ENCODE measurements around the gene PPARA.
"Not testable (repeated sequence)": the region's sequence is repeated elsewhere in the genome, so short reads cannot be mapped to it uniquely, and the experiment has no call there.

The PPARA gene

GRCh38 chr22:46123694-46124382 lies 26.5 kb upstream of the PPARA start:
- H3K27me3 ChIP-seq (ENCODE audit: control insufficient read depth, insufficient read depth, low read length), result no peaks in the 10 kb centered on the region
- no peak overlapping the region for H3K9ac ChIP-seq (ENCODE audit: low read depth, low read length)
- H3K4me1 ChIP-seq (ENCODE audit: control insufficient read depth, insufficient read depth, low read length), result no peaks in the 10 kb centered on the region
- no peak overlapping the region for H3K4me3 ChIP-seq (ENCODE audit: low read depth, low read length)
- no peaks in the 10 kb centered on the region for H3K36me3 ChIP-seq (ENCODE audit: control insufficient read depth, insufficient read depth, low read length)
- no peaks in the 10 kb centered on the region for H3K9me3 ChIP-seq (ENCODE audit: control insufficient read depth, insufficient read depth, low read length)

- Histone ChIP-seq H3K4me3 (ENCODE audit: low read depth, low read length) (no peak overlapping the region), H3K9me3 (ENCODE audit: control insufficient read depth, insufficient read depth, low read length) (no peaks in the 10 kb centered on the region), H3K4me1 (ENCODE audit: control insufficient read depth, insufficient read depth, low read length) (no peaks in the 10 kb centered on the region), H3K9ac (ENCODE audit: low read depth, low read length) (no peak overlapping the region), H3K27me3 (ENCODE audit: control insufficient read depth, insufficient read depth, low read length) (no peaks in the 10 kb centered on the region), H3K36me3 (ENCODE audit: control insufficient read depth, insufficient read depth, low read length) (no peaks in the 10 kb centered on the region)
Observed at GRCh38 chr22:46124383-46125144, 25.8 kb upstream of the PPARA start.

GRCh38 chr22:46125311-46125710 lies 25.0 kb upstream of the PPARA start:
- H3K4me1 ChIP-seq (ENCODE audit: control insufficient read depth, insufficient read depth, low read length), result no peaks in the 10 kb centered on the region
- H3K4me3 ChIP-seq (ENCODE audit: low read depth, low read length), result no peak overlapping the region
- H3K9me3 ChIP-seq (ENCODE audit: control insufficient read depth, insufficient read depth, low read length), result no peaks in the 10 kb centered on the region
- H3K9ac ChIP-seq (ENCODE audit: low read depth, low read length), result no peak overlapping the region
- no peaks in the 10 kb centered on the region for H3K27me3 ChIP-seq (ENCODE audit: control insufficient read depth, insufficient read depth, low read length)
- H3K36me3 ChIP-seq (ENCODE audit: control insufficient read depth, insufficient read depth, low read length), result no peaks in the 10 kb centered on the region

GRCh38 chr22:46125816-46126765 lies 24.2 kb upstream of the PPARA start:
- no peaks in the 10 kb centered on the region for H3K36me3 ChIP-seq (ENCODE audit: control insufficient read depth, insufficient read depth, low read length)
- H3K27me3 ChIP-seq (ENCODE audit: control insufficient read depth, insufficient read depth, low read length), result no peaks in the 10 kb centered on the region
- H3K9ac ChIP-seq (ENCODE audit: low read depth, low read length), result no peak overlapping the region
- no peaks in the 10 kb centered on the region for H3K4me1 ChIP-seq (ENCODE audit: control insufficient read depth, insufficient read depth, low read length)
- H3K4me3 ChIP-seq (ENCODE audit: low read depth, low read length), result no peak overlapping the region
- H3K9me3 ChIP-seq (ENCODE audit: control insufficient read depth, insufficient read depth, low read length), result no peaks in the 10 kb centered on the region

GRCh38 chr22:46126853-46127385 lies 23.4 kb upstream of the PPARA start:
- H3K4me1 ChIP-seq (ENCODE audit: control insufficient read depth, insufficient read depth, low read length), result no peaks in the 10 kb centered on the region
- no peak overlapping the region for H3K4me3 ChIP-seq (ENCODE audit: low read depth, low read length)
- no peaks in the 10 kb centered on the region for H3K9me3 ChIP-seq (ENCODE audit: control insufficient read depth, insufficient read depth, low read length)
- no peaks in the 10 kb centered on the region for H3K27me3 ChIP-seq (ENCODE audit: control insufficient read depth, insufficient read depth, low read length)
- H3K36me3 ChIP-seq (ENCODE audit: control insufficient read depth, insufficient read depth, low read length), result no peaks in the 10 kb centered on the region
- H3K9ac ChIP-seq (ENCODE audit: low read depth, low read length), result no peak overlapping the region

- Histone ChIP-seq H3K36me3 (ENCODE audit: control insufficient read depth, insufficient read depth, low read length) (no peaks in the 10 kb centered on the region), H3K9me3 (ENCODE audit: control insufficient read depth, insufficient read depth, low read length) (no peaks in the 10 kb centered on the region), H3K9ac (ENCODE audit: low read depth, low read length) (no peak overlapping the region)
Observed at GRCh38 chr22:46127556-46127955, 22.8 kb upstream of the PPARA start.

GRCh38 chr22:46128606-46129005 lies 21.7 kb upstream of the PPARA start:
- Histone ChIP-seq H3K9me3 (ENCODE audit: control insufficient read depth, insufficient read depth, low read length) (no peaks in the 10 kb centered on the region), H3K4me3 (ENCODE audit: low read depth, low read length) (no peak overlapping the region), H3K36me3 (ENCODE audit: control insufficient read depth, insufficient read depth, low read length) (no peaks in the 10 kb centered on the region), H3K4me1 (ENCODE audit: control insufficient read depth, insufficient read depth, low read length) (no peaks in the 10 kb centered on the region), H3K9ac (ENCODE audit: low read depth, low read length) (no peak overlapping the region), H3K27me3 (ENCODE audit: control insufficient read depth, insufficient read depth, low read length) (no peaks in the 10 kb centered on the region)

More at GRCh38 chr22:46127556-46127955, 22.8 kb upstream of the PPARA start:
- Histone ChIP-seq H3K4me3 (ENCODE audit: low read depth, low read length) (no peak overlapping the region), H3K4me1 (ENCODE audit: control insufficient read depth, insufficient read depth, low read length) (no peaks in the 10 kb centered on the region), H3K27me3 (ENCODE audit: control insufficient read depth, insufficient read depth, low read length) (no peaks in the 10 kb centered on the region)

- no peaks in the 10 kb centered on the region for H3K27me3 ChIP-seq (ENCODE audit: control insufficient read depth, insufficient read depth, low read length)
- H3K9ac ChIP-seq (ENCODE audit: low read depth, low read length), result no peak overlapping the region
- no peak overlapping the region for H3K4me3 ChIP-seq (ENCODE audit: low read depth, low read length)
- H3K4me1 ChIP-seq (ENCODE audit: control insufficient read depth, insufficient read depth, low read length), result no peaks in the 10 kb centered on the region
- H3K36me3 ChIP-seq (ENCODE audit: control insufficient read depth, insufficient read depth, low read length), result no peaks in the 10 kb centered on the region
- H3K9me3 ChIP-seq (ENCODE audit: control insufficient read depth, insufficient read depth, low read length), result no peaks in the 10 kb centered on the region
Observed at GRCh38 chr22:46129390-46130041, 20.8 kb upstream of the PPARA start.

- Histone ChIP-seq H3K9ac (ENCODE audit: low read depth, low read length) (no peak overlapping the region), H3K36me3 (ENCODE audit: control insufficient read depth, insufficient read depth, low read length) (no peaks in the 10 kb centered on the region), H3K4me1 (ENCODE audit: control insufficient read depth, insufficient read depth, low read length) (no peaks in the 10 kb centered on the region), H3K27me3 (ENCODE audit: control insufficient read depth, insufficient read depth, low read length) (no peaks in the 10 kb centered on the region), H3K9me3 (ENCODE audit: control insufficient read depth, insufficient read depth, low read length) (no peaks in the 10 kb centered on the region), H3K4me3 (ENCODE audit: low read depth, low read length) (no peak overlapping the region)
Observed at GRCh38 chr22:46131151-46131587, 19.2 kb upstream of the PPARA start.

GRCh38 chr22:46132193-46132829 lies 18.0 kb upstream of the PPARA start:
- not testable (repeated sequence) for H3K4me3 ChIP-seq (ENCODE audit: low read depth, low read length); H3K4me1 ChIP-seq (ENCODE audit: control insufficient read depth, insufficient read depth, low read length); H3K27me3 ChIP-seq (ENCODE audit: control insufficient read depth, insufficient read depth, low read length); H3K36me3 ChIP-seq (ENCODE audit: control insufficient read depth, insufficient read depth, low read length); H3K9me3 ChIP-seq (ENCODE audit: control insufficient read depth, insufficient read depth, low read length); H3K9ac ChIP-seq (ENCODE audit: low read depth, low read length)

Data from iPS-15b (cell line).